Measurements from ENCODE around the gene ARHGAP42.

Gene ARHGAP42

DNA sequence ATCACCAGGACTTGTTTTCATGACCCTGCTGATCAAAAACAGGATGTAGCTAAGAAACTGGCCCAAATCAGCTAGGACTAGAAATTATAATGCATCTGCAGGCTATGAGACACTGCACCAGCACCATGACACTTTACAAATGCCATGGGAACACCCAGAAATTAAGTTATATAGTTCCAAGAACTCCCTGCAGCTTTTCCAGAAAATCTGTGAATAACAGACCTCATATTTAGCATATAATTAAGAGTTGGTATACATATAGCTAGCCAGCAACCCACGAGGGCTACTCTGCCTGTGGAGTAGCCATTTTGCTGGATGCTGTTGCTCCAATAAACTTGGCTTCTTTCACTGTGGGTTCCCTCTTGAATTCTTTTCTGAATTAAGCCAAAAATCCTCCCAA, 341.6 kb downstream of the ARHGAP42 start:
- Histone ChIP-seq H3K27me3 (ENCODE audit: control insufficient read depth, insufficient read depth, low read length) (no peaks in the 10 kb centered on the region), H3K9me3 (ENCODE audit: control insufficient read depth, low read depth, low read length) (no peaks in the 10 kb centered on the region), H3K4me1 (ENCODE audit: control insufficient read depth, low read depth, low read length) (no peaks in the 10 kb centered on the region), H3K9ac (ENCODE audit: low read length) (no peak overlapping the region), H3K27ac (ENCODE audit: low read length) (no peak overlapping the region), H3K4me3 (ENCODE audit: low read length) (no peak overlapping the region), H3K36me3 (ENCODE audit: control insufficient read depth, low read depth, low read length) (no peaks in the 10 kb centered on the region)

DNA sequence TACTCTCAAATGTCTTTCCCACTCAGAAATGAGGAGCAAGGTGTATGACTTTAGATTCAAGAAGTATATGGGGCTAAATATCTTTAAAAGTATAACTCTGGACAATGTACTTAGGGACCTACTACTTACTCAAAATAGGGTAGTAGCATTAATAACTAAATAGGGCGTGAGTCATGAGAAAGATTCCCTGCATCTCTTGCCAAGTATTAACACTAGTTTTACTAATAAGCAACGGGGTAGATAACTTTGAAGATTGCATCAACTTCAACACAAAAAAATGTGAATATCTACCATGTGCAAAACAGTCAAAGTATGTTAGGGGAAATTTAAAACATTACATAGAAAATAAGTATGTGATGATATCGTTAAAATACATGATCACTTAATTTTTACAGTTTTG, 342.9 kb downstream of the ARHGAP42 start:
- H3K27me3 ChIP-seq (ENCODE audit: control insufficient read depth, insufficient read depth, low read length): no peaks in the 10 kb centered on the region
- H3K9ac ChIP-seq (ENCODE audit: low read length): no peak overlapping the region
- H3K4me1 ChIP-seq (ENCODE audit: control insufficient read depth, low read depth, low read length): no peaks in the 10 kb centered on the region
- no peaks in the 10 kb centered on the region for H3K36me3 ChIP-seq (ENCODE audit: control insufficient read depth, low read depth, low read length)
- H3K27ac ChIP-seq (ENCODE audit: low read length): no peak overlapping the region
- H3K9me3 ChIP-seq (ENCODE audit: control insufficient read depth, low read depth, low read length): no peaks in the 10 kb centered on the region
- H3K4me3 ChIP-seq (ENCODE audit: low read length): no peak overlapping the region

DNA sequence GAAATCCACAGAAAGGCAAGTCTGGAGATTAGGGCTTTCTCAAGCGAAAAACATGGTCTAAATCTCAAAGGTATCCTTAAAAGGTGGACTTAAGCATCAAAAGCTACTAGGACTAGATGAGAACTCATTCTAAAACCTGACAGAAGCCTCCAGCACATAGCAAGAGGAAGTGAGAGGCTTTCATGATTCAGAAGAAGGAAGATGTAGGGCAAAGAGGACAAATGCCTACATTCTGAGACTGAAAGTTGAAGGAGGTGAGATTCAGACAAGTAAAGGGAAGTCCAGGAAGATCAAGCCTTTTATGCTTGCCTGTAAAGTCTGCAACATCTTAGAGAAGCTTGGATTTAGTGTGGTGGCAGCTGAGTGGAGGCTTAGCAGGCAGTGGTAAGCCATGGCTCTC, 343.6 kb downstream of the ARHGAP42 start:
- H3K4me1 ChIP-seq (ENCODE audit: control insufficient read depth, low read depth, low read length): no peaks in the 10 kb centered on the region
- H3K27me3 ChIP-seq (ENCODE audit: control insufficient read depth, insufficient read depth, low read length): no peaks in the 10 kb centered on the region
- no peaks in the 10 kb centered on the region for H3K36me3 ChIP-seq (ENCODE audit: control insufficient read depth, low read depth, low read length)
- no peaks in the 10 kb centered on the region for H3K9me3 ChIP-seq (ENCODE audit: control insufficient read depth, low read depth, low read length)
- no peak overlapping the region for H3K4me3 ChIP-seq (ENCODE audit: low read length)
- H3K27ac ChIP-seq (ENCODE audit: low read length): no peak overlapping the region
- no peak overlapping the region for H3K9ac ChIP-seq (ENCODE audit: low read length)

DNA sequence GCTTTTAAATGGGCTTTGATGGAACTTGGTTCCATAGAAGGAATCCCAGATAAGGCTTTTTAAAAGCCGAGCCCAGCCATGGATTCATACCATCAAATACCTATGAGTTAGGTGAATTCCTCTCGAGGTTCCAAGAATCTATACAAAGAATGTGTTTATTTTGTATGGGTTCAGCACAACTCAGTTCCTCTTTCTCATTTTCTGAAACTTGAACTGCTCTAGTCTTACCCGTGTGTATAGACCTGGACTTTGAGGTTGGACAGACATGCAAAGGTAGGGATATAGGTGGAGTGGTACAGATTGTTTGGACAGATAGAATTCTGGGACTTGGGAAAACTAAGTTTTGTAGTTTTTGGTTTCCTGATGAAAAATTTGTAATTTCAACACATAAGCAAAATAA, 344.6 kb downstream of the ARHGAP42 start:
- H3K4me1 ChIP-seq (ENCODE audit: control insufficient read depth, low read depth, low read length): no peaks in the 10 kb centered on the region
- no peak overlapping the region for H3K27ac ChIP-seq (ENCODE audit: low read length)
- no peaks in the 10 kb centered on the region for H3K9me3 ChIP-seq (ENCODE audit: control insufficient read depth, low read depth, low read length)
- no peaks in the 10 kb centered on the region for H3K27me3 ChIP-seq (ENCODE audit: control insufficient read depth, insufficient read depth, low read length)
- H3K4me3 ChIP-seq (ENCODE audit: low read length): no peak overlapping the region
- H3K9ac ChIP-seq (ENCODE audit: low read length): no peak overlapping the region
- H3K36me3 ChIP-seq (ENCODE audit: control insufficient read depth, low read depth, low read length): no peaks in the 10 kb centered on the region

DNA sequence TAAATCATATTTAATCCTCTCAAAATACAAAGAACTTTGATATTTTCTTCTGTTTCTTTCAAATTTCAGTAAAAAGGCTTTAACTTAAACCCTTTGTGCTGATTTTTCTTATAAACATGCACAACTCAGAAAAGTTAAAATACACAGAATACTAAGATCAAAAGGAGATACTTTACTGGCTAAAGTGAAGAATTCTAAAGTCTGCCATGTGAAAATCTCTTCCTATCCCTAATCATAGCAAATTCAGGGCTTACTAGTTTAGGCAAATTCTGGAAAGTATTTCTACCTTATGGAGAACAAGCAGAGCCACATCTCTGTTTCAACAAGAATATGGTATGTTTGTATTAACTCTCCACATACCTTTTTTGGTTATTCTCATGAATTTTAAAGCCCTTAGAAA, 345.9 kb downstream of the ARHGAP42 start:
- Histone ChIP-seq H3K4me1 (ENCODE audit: control insufficient read depth, low read depth, low read length) (no peaks in the 10 kb centered on the region), H3K9me3 (ENCODE audit: control insufficient read depth, low read depth, low read length) (no peaks in the 10 kb centered on the region), H3K9ac (ENCODE audit: low read length) (no peak overlapping the region), H3K27me3 (ENCODE audit: control insufficient read depth, insufficient read depth, low read length) (no peaks in the 10 kb centered on the region), H3K4me3 (ENCODE audit: low read length) (no peak overlapping the region), H3K36me3 (ENCODE audit: control insufficient read depth, low read depth, low read length) (no peaks in the 10 kb centered on the region), H3K27ac (ENCODE audit: low read length) (no peak overlapping the region)

DNA sequence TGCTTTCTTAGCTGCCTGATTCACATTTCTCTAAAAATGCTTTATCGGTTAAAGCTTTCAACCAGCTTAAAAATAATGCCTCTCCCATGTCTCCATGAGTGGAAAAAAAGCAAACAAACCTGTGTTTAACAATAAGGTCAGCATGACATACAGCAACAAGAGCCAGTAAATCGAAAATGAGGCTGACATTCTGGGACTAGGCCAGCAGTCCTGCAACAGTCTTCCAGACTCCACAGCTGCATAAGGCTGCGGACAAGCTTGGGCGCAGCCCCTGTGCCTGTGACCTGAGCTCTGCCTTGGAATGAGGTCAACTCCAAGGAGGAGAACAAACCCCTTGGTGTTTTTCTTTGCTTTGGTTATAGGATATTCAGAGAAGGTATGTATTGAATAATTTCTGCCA, 347.0 kb downstream of the ARHGAP42 start:
- Histone ChIP-seq H3K27ac (ENCODE audit: low read length) (no peak overlapping the region), H3K9ac (ENCODE audit: low read length) (no peak overlapping the region), H3K9me3 (ENCODE audit: control insufficient read depth, low read depth, low read length) (no peaks in the 10 kb centered on the region), H3K27me3 (ENCODE audit: control insufficient read depth, insufficient read depth, low read length) (no peaks in the 10 kb centered on the region), H3K4me1 (ENCODE audit: control insufficient read depth, low read depth, low read length) (no peaks in the 10 kb centered on the region), H3K36me3 (ENCODE audit: control insufficient read depth, low read depth, low read length) (no peaks in the 10 kb centered on the region), H3K4me3 (ENCODE audit: low read length) (no peak overlapping the region)

DNA sequence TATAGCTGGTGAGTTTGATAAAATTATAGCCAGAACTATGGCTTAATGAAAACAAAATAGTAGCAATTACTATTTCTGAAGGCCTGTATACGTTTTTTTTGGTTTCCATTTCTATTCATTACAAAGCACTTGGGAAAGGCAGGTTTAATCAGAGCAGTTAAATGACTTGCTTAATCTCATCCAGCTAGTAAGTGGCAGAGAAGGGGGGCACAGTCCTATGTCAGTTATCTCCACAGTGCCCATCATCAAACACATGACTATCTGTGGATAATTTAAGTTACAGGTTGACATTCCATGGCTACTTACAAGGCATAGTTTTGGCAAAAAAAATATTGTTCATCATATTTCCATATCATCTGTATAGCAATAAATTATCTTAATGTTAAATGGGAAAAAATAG, 348.8 kb downstream of the ARHGAP42 start:
- no peak overlapping the region for H3K9ac ChIP-seq (ENCODE audit: low read length)
- H3K27ac ChIP-seq (ENCODE audit: low read length): no peak overlapping the region
- H3K4me1 ChIP-seq (ENCODE audit: control insufficient read depth, low read depth, low read length): no peaks in the 10 kb centered on the region
- no peak overlapping the region for H3K4me3 ChIP-seq (ENCODE audit: low read length)
- no peaks in the 10 kb centered on the region for H3K36me3 ChIP-seq (ENCODE audit: control insufficient read depth, low read depth, low read length)
- no peaks in the 10 kb centered on the region for H3K27me3 ChIP-seq (ENCODE audit: control insufficient read depth, insufficient read depth, low read length)
- no peaks in the 10 kb centered on the region for H3K9me3 ChIP-seq (ENCODE audit: control insufficient read depth, low read depth, low read length)

Measured in iPS-18a (cell line).